SK-N-SH (cell line): ENCODE results near the gene ITSN2. TPM values are rescaled to one million over a fixed set of nuclear protein-coding genes. Genes with fewer than 3 reads are reported as not detected.

ENCODE experiments used
- CTCF ChIA-PET: fragments of 300-600, 350-600 bp; formaldehyde crosslinking; extraction: SDS; loops from one replicate; lab custom pipeline; 2021; lab: Yijun Ruan, JAX
- POLR2A ChIA-PET: fragments of 350-600 bp; sonication (Branson Sonifier 250); formaldehyde crosslinking; extraction: SDS; loops from one replicate; lab custom pipeline; 2020; ENCODE audit warnings: antibody characterized with exemption, inconsistent platforms; lab: Yijun Ruan, JAX
- DNase-seq: peaks from one replicate; pipeline ENCODE4 v3.0.0; 2012
- H2AFZ ChIP-seq: fragments of 200-600 bp; sonication (generic); 2 replicates; pipeline ENCODE4 v1.8.1; 2016; ENCODE audit warnings: antibody characterized with exemption, mild to moderate bottlenecking, low read depth
- H3F3A ChIP-seq: fragments of 200-600 bp; sonication (generic); replicated peaks from 2 replicates; pipeline ENCODE3; 2016; ENCODE audit warnings: antibody characterized with exemption, mild to moderate bottlenecking; ENCODE audit not compliant: insufficient read depth
- H3K27ac ChIP-seq, 2 experiments: fragments of 200-500 bp in 1 of 2; fragments of 200-600 bp in 1 of 2; sonication (Bioruptor generic) in 1 of 2; sonication (generic), shearing (Covaris generic) in 1 of 2; 2 replicates each; pipeline versions ENCODE4 v1.5.1 to v1.6.1; 2014 to 2016; ENCODE audit warnings: low read depth in 2 of 2, inconsistent platforms in 1 of 2, low read length in 1 of 2, mild to moderate bottlenecking in 1 of 2, mixed read lengths in 1 of 2
- H3K27me3 ChIP-seq: fragments of 200-600 bp; sonication (generic), shearing (Covaris generic); 2 replicates; pipeline ENCODE4 v1.6.1; 2016; ENCODE audit warnings: mixed run types; ENCODE audit not compliant: insufficient read depth
- H3K36me3 ChIP-seq, 2 experiments: fragments of 200-500 bp in 1 of 2; fragments of 200-600 bp in 1 of 2; sonication (Bioruptor generic) in 1 of 2; sonication (generic) in 1 of 2; replicated peaks in 1 of 2; 2 replicates each; pipeline versions ENCODE3 to v1.5.1; 2014 to 2016; ENCODE audit warnings: low read length in 1 of 2, mild to moderate bottlenecking in 1 of 2; ENCODE audit not compliant: insufficient read depth in 2 of 2, control insufficient read depth in 1 of 2
- H3K4me1 ChIP-seq, 2 experiments: fragments of 200-500 bp in 1 of 2; fragments of 200-600 bp in 1 of 2; sonication (Bioruptor generic) in 1 of 2; sonication (generic), shearing (Covaris generic) in 1 of 2; 2 replicates each; pipeline versions ENCODE4 v1.5.1 to v1.6.1; 2014 to 2016; ENCODE audit warnings: low read depth in 1 of 2, low read length in 1 of 2, mixed run types in 1 of 2; ENCODE audit not compliant: insufficient read depth in 2 of 2, control insufficient read depth in 1 of 2
- H3K4me2 ChIP-seq: fragments of 200-600 bp; sonication (generic), shearing (Covaris generic); 2 replicates; pipeline ENCODE4 v1.6.1; 2017; ENCODE audit warnings: mixed run types
- H3K4me3 ChIP-seq, 2 experiments: fragments of 200-500 bp in 1 of 2; fragments of 200-600 bp in 1 of 2; sonication (Bioruptor generic) in 1 of 2; sonication (generic), shearing (Covaris generic) in 1 of 2; 2 replicates each; pipeline versions ENCODE4 v1.5.1 to v1.8.1; 2014 to 2016; ENCODE audit warnings: low read depth in 2 of 2, inconsistent platforms in 1 of 2, low read length in 1 of 2, mild to moderate bottlenecking in 1 of 2, mixed read lengths in 1 of 2, moderate library complexity in 1 of 2
- H3K79me2 ChIP-seq: fragments of 200-600 bp; sonication (generic); 2 replicates; pipeline ENCODE4 v1.8.1; 2017; ENCODE audit warnings: mild to moderate bottlenecking; ENCODE audit not compliant: insufficient read depth
- H3K9ac ChIP-seq: fragments of 200-600 bp; sonication (generic); 2 replicates; pipeline ENCODE4 v1.6.1; 2017; ENCODE audit warnings: mixed run types
- H3K9me2 ChIP-seq: fragments of 200-600 bp; sonication (generic); 2 replicates; pipeline ENCODE4 v1.6.1; 2017; ENCODE audit warnings: mixed run types
- H3K9me3 ChIP-seq: fragments of 200-600 bp; sonication (generic); 2 replicates; pipeline ENCODE4 v1.6.1; 2017; ENCODE audit warnings: mixed run types, mild to moderate bottlenecking, moderate library complexity
- H4K20me1 ChIP-seq: fragments of 200-600 bp; sonication (generic); 2 replicates; pipeline ENCODE4 v1.6.1; 2017; ENCODE audit warnings: mild to moderate bottlenecking, mixed run types; ENCODE audit not compliant: insufficient read depth
- CHD2 ChIP-seq: fragments of 150-350 bp; IDR thresholded peaks from 2 replicates; pipeline ENCODE4 v1.6.1; 2018; ENCODE audit warnings: low read length; ENCODE audit not compliant: partially characterized antibody
- FOSL2 ChIP-seq: IDR thresholded peaks from 2 replicates; pipeline ENCODE4 v1.4.0; 2012; ENCODE audit warnings: low read depth, mild to moderate bottlenecking, moderate library complexity, borderline replicate concordance
- FOXJ3 ChIP-seq: sonication (generic); formaldehyde crosslinking; IDR thresholded peaks from 2 replicates; pipeline ENCODE4 v1.5.1; 2020; ENCODE audit warnings: mild to moderate bottlenecking, missing genetic modification reagents
- MEF2A ChIP-seq: IDR thresholded peaks from 2 replicates; pipeline ENCODE4 v1.4.0; 2012; ENCODE audit warnings: low read depth, borderline replicate concordance
- MXI1 ChIP-seq: IDR thresholded peaks from 2 replicates; pipeline ENCODE4 v1.6.1; 2012; ENCODE audit warnings: mild to moderate bottlenecking, low read depth, low read length, improper control_type of control experiment
- POLR2AphosphoS5 ChIP-seq: IDR thresholded peaks from 2 replicates; pipeline ENCODE4 v1.6.1; 2012; ENCODE audit warnings: low read depth, low read length
- RAD21 ChIP-seq: IDR thresholded peaks from 2 replicates; pipeline ENCODE4 v1.6.1; 2012; ENCODE audit warnings: mild to moderate bottlenecking, low read length
- RFX5 ChIP-seq: IDR thresholded peaks from 2 replicates; pipeline ENCODE4 v1.6.1; 2012; ENCODE audit warnings: mild to moderate bottlenecking, improper control_type of control experiment, low read length
- RXRA ChIP-seq: IDR thresholded peaks from 2 replicates; pipeline ENCODE4 v1.4.0; 2012; ENCODE audit warnings: low read depth, mild to moderate bottlenecking, borderline replicate concordance
- SMC3 ChIP-seq: IDR thresholded peaks from 2 replicates; pipeline ENCODE4 v1.6.1; 2012; ENCODE audit warnings: low read depth, low read length, improper control_type of control experiment
- TAF1 ChIP-seq: IDR thresholded peaks from 2 replicates; pipeline ENCODE4 v1.6.1; 2012; ENCODE audit warnings: low read depth, mild to moderate bottlenecking, low read length, moderate library complexity, borderline replicate concordance
- TCF12 ChIP-seq: IDR thresholded peaks from 2 replicates; pipeline ENCODE4 v1.4.0; 2012
- TEAD4 ChIP-seq: IDR thresholded peaks from 2 replicates; pipeline ENCODE4 v1.4.0; 2012; ENCODE audit warnings: mild to moderate bottlenecking, borderline replicate concordance; ENCODE audit not compliant: insufficient read depth
- WGBS: methylation state at CpG from one replicate; pipeline ENCODE4 v1.1.6; 2017; ENCODE audit warnings: low lambda C conversion rate; 5-methylcytosine and 5-hydroxymethylcytosine counted together
- polyA plus RNA-seq, 3 experiments: library from polyadenylated mRNA; depleted of rRNA; stranded (reverse); fragments of >200 nt; gene quantifications; 2 replicates each; pipeline ENCODE4 v1.2.3, GENCODE V29; 2012
- TF ChIP-seq, protein P1 (sequence below): IDR thresholded peaks from 2 replicates; pipeline ENCODE4 v1.4.0; 2012; ENCODE audit warnings: low read depth, borderline replicate concordance
- TF ChIP-seq, protein P2 (sequence below): IDR thresholded peaks from 2 replicates; pipeline ENCODE4 v1.6.1; 2012; ENCODE audit warnings: mild to moderate bottlenecking, low read depth, low read length, moderate library complexity

Gene ITSN2
- polyA plus RNA-seq, 1 of the 3 experiments (the other 2 are of a cell fraction): 11.9 TPM

- Histone ChIP-seq H3K36me3 (no peaks in the 10 kb centered on the region), H3F3A (no peaks in the 10 kb centered on the region), H3K4me3 (no peak overlapping the region), H3K4me2 (no peak overlapping the region), H3K79me2 (no peaks in the 10 kb centered on the region), H3K27me3 (no peaks in the 10 kb centered on the region), H2AFZ (no peak overlapping the region), H3K27ac (no peak overlapping the region), H4K20me1 (no peaks in the 10 kb centered on the region), H3K4me1 (no peaks in the 10 kb centered on the region), H3K9ac (no peak overlapping the region), H3K9me2 (no peaks in the 10 kb centered on the region), H3K9me3 (no peaks in the 10 kb centered on the region)
- TF ChIP-seq TAF1 (no peak), SMC3 (no peak), RXRA (no peak), FOSL2 (no peak), RAD21 (no peak), MXI1 (no peak), POLR2AphosphoS5 (no peak), MEF2A (no peak), CHD2 (no peak), RFX5 (no peak), TEAD4 (no peak), TCF12 (no peak), FOXJ3 (no peak)
- TF ChIP-seq, protein P1, sequence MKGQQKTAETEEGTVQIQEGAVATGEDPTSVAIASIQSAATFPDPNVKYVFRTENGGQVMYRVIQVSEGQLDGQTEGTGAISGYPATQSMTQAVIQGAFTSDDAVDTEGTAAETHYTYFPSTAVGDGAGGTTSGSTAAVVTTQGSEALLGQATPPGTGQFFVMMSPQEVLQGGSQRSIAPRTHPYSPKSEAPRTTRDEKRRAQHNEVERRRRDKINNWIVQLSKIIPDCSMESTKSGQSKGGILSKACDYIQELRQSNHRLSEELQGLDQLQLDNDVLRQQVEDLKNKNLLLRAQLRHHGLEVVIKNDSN: no peak
- TF ChIP-seq, protein P2, sequence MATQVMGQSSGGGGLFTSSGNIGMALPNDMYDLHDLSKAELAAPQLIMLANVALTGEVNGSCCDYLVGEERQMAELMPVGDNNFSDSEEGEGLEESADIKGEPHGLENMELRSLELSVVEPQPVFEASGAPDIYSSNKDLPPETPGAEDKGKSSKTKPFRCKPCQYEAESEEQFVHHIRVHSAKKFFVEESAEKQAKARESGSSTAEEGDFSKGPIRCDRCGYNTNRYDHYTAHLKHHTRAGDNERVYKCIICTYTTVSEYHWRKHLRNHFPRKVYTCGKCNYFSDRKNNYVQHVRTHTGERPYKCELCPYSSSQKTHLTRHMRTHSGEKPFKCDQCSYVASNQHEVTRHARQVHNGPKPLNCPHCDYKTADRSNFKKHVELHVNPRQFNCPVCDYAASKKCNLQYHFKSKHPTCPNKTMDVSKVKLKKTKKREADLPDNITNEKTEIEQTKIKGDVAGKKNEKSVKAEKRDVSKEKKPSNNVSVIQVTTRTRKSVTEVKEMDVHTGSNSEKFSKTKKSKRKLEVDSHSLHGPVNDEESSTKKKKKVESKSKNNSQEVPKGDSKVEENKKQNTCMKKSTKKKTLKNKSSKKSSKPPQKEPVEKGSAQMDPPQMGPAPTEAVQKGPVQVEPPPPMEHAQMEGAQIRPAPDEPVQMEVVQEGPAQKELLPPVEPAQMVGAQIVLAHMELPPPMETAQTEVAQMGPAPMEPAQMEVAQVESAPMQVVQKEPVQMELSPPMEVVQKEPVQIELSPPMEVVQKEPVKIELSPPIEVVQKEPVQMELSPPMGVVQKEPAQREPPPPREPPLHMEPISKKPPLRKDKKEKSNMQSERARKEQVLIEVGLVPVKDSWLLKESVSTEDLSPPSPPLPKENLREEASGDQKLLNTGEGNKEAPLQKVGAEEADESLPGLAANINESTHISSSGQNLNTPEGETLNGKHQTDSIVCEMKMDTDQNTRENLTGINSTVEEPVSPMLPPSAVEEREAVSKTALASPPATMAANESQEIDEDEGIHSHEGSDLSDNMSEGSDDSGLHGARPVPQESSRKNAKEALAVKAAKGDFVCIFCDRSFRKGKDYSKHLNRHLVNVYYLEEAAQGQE: no peak
- CTCF ChIA-PET: interaction anchor here (1.0 kb wide), 1 partner anchor 561 kb away, joined by 3 read pairs; no protein-coding TSS in a partner anchor
- POLR2A ChIA-PET: interaction anchor here (0.7 kb wide), 1 partner anchor 9 kb away, joined by 4 read pairs; no protein-coding TSS in a partner anchor
- WGBS: 69% methylated on average over 2 of the region's 2 CpGs
- DNase-seq: no peak
These were observed 25.0 kb upstream of the ITSN2 start for GRCh38 chr2:24385366-24385765.
